ENCODE data around the gene RASGEF1C.

Gene RASGEF1C

DNA sequence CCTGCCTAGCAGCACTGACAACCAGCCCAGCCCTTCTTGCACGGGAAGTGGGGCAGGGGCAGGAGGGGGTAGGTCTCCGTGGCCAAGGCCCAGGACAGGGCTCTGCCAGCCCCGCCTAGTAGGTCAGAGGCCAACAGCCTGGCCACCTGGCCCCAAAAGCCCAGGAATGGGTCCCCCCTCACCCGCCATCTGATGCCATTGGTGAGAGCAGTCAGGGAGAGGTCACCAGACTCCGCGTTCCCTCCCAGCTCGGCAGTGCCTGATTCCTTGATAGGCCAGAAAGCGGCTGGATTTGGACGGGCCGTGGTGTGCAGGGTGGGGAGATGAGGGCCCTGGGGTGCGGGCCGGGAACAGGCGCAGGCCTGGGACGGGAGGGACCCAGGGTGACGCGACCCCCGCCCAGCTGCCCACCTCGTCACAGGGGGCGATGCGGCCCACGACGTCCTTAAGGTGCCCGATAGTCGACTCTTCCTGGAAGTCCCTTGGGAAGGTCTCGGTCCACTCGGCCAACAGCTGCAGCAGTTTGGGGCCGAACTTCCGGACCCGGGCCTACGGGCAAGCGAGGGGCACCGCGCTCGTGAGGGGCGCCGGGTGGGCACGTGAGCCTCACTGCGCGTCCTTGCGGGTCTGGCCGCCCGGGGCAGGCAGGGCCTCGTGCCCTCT is 72.9 kb downstream of the RASGEF1C start:
- H3K4me3 ChIP-seq (ENCODE audit: low read depth, low read length), result no peak overlapping the region
- no peak for TF ChIP-seq CTCF (IDR thresholded peaks at IDR 0.05; ENCODE audit: borderline replicate concordance, insufficient read depth, low read depth, low read length)

- H3K4me3 ChIP-seq (ENCODE audit: low read depth, low read length), result no peak overlapping the region
- no peak for TF ChIP-seq CTCF (IDR thresholded peaks at IDR 0.05; ENCODE audit: borderline replicate concordance, insufficient read depth, low read depth, low read length)
Observed at GRCh38 chr5:180135128-180135955, 73.7 kb downstream of the RASGEF1C start.

GRCh38 chr5:180133971-180134508 is 75.0 kb downstream of the RASGEF1C start:
- no peak for TF ChIP-seq CTCF (IDR thresholded peaks at IDR 0.05; ENCODE audit: borderline replicate concordance, insufficient read depth, low read depth, low read length)
- no peak overlapping the region for H3K4me3 ChIP-seq (ENCODE audit: low read depth, low read length)

- H3K4me3 ChIP-seq (ENCODE audit: low read depth, low read length), result no peak overlapping the region
- TF ChIP-seq CTCF (IDR thresholded peaks at IDR 0.05; ENCODE audit: borderline replicate concordance, insufficient read depth, low read depth, low read length), result no peak
Observed at GRCh38 chr5:180133551-180133950, 75.5 kb downstream of the RASGEF1C start.

DNA sequence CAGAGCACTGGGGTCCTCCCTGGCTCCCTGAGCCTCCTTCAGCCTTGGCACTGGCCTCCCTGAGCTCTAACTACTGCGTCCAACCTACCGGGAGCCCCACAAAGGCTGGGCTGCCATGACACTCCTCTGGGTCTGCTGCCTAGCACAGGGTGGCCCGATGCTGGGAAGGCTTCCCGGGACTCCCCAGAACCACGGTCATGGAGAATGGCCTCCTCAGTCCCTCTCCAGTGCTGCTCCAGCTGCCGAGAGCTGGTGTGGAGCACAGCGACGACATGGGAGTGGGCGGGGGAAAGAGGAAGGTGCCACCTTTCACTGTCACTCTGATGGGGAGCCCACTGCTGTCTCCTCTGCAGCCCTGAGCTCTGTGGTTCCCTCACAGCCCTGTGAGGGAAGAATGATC is 76.0 kb downstream of the RASGEF1C start:
- no peak overlapping the region for H3K4me3 ChIP-seq (ENCODE audit: low read depth, low read length)
- no peak for TF ChIP-seq CTCF (IDR thresholded peaks at IDR 0.05; ENCODE audit: borderline replicate concordance, insufficient read depth, low read depth, low read length)

DNA sequence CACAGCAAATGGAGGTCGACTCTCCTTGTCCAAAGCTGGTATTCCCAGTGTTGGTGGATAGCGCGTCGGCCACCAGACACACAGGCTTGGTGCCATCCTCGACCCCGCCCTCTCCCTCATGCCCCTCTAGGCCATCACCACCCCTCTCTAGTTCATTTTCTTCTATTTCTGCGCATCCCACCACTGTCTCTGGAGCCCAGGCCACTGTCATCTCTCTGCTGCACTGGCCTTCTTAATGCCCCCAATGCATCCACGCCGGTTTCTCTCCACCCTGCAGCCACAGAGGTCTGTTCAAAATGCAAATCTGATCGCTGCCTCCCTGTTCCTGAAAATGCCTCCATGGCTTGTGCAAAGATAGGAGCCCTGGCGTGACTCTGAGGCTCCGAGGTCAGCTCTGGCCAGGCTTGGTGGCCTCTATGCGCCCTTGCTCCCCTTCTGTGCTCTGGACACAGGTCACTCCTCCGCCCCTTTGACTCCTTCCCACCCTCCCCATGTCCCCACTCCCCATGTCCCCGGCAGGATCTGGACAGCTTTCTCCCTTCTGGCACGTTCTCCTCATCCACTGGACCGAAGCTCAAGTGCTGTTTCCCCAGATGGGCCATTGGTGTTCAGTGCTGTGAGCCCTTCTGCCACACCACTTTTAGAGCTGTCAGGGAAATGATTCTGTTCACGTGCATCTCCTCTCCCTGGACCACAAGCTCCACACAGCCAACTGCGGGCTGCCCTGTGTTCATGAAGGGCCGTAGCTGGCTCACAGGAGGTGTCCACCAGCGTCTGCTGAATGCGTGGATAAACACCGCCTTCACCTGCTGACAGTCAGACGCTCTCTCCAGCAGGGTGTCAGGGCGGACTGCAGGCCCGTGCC is 77.9 kb downstream of the RASGEF1C start:
- H3K4me3 ChIP-seq (ENCODE audit: low read depth, low read length), result no peak overlapping the region
- no peak for TF ChIP-seq CTCF (IDR thresholded peaks at IDR 0.05; ENCODE audit: borderline replicate concordance, insufficient read depth, low read depth, low read length)
